ENCODE data around the gene GTF2IRD1. TPM values are rescaled to one million over a fixed set of nuclear protein-coding genes. Genes with fewer than 3 reads are reported as not detected.

Gene GTF2IRD1
- total and polyA plus RNA-seq, 2 of the 13 experiments (the other 11 are each of a cell fraction or from before 2014, with no cell fraction given): 16.5 to 26.7 TPM

DNA sequence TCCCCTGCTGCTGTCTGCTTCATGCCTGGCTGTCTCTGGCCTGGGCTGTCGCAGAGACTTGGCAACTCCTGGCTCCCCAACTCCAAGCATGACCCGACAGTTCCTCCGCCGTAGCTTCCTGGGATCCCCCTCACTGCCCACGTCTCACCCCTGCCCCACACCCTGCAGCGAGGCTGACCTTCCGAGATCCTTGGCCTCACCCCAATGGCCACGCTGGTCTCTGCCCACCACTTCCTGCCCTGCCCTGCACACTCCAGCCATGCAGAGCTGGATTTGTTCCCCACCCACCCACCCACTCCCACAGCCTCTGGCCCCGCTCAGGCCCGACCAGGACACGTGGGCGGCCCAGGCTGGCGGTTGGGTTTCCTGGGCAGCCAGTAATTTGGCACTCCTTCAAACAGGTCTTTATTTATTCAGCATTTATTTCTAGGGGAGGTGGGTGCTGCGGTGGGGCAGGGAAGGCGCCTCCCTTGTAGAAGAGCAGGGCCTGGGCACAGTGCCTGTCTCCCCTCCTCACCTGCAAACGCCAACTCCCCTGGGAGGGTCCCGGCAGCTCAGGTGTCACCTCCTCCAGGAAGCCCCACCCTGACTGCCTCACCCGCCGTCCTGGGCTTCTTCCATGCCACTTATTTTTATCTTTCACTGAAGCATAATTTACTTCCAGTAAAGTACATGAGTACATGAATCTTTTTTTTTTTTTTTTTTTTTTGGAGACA is 25.5 kb downstream of the GTF2IRD1 start:
- TF ChIP-seq AGO2 (optimal IDR thresholded peaks at IDR 0.05; ENCODE audit: low read depth, low read length): peak; percentile 25
- no peak for TF ChIP-seq ZNF432 (CRISPR knock-in tag; IDR thresholded peaks at IDR 0.05; ENCODE audit: borderline replicate concordance)
- TF ChIP-seq KLF16 (CRISPR knock-in tag; IDR thresholded peaks at IDR 0.05): no peak
- TF ChIP-seq ZNF256 (CRISPR knock-in tag; conservative IDR thresholded peaks at IDR 0.05): no peak
- TF ChIP-seq, protein P1, sequence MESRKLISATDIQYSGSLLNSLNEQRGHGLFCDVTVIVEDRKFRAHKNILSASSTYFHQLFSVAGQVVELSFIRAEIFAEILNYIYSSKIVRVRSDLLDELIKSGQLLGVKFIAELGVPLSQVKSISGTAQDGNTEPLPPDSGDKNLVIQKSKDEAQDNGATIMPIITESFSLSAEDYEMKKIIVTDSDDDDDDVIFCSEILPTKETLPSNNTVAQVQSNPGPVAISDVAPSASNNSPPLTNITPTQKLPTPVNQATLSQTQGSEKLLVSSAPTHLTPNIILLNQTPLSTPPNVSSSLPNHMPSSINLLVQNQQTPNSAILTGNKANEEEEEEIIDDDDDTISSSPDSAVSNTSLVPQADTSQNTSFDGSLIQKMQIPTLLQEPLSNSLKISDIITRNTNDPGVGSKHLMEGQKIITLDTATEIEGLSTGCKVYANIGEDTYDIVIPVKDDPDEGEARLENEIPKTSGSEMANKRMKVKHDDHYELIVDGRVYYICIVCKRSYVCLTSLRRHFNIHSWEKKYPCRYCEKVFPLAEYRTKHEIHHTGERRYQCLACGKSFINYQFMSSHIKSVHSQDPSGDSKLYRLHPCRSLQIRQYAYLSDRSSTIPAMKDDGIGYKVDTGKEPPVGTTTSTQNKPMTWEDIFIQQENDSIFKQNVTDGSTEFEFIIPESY (CRISPR knock-in tag; IDR thresholded peaks at IDR 0.05): 0 out of 2 replicates have a peak, but pooled peaks have one; percentile 14
- Histone ChIP-seq H3K4me3 (replicated peaks in 1 of 3; ENCODE audit: insufficient read depth in 1 of 3, low read depth in 2 of 3, low read length in 3 of 3) (no peak overlapping the region), H3K9ac (ENCODE audit: insufficient read depth, low read depth, low read length) (no peak overlapping the region), H3K36me3 (replicated peaks in 1 of 2; ENCODE audit: control insufficient read depth in 1 of 2, insufficient read depth in 2 of 2, low read length in 2 of 2) (peaks cover 2% of the 10 kb centered on the region in 2 experiments; a peak in 1 of 5 replicates), H3K79me2 (ENCODE audit: insufficient read depth, low read length) (peaks cover 25% of the 10 kb centered on the region), H3K4me1 (ENCODE audit: insufficient read depth, low read length) (peaks cover 55% of the 10 kb centered on the region), H3K27ac (ENCODE audit: extremely low read length, insufficient read depth, low read length) (no peak overlapping the region), H2AFZ (ENCODE audit: low read length) (no peak overlapping the region), H3K4me2 (ENCODE audit: low read depth, low read length) (no peak overlapping the region), H3K9me3 (ENCODE audit: low read length) (no peaks in the 10 kb centered on the region), H4K20me1 (ENCODE audit: insufficient read depth, low read length) (peaks cover 9% of the 10 kb centered on the region), H3K27me3 (ENCODE audit: control insufficient read depth in 1 of 2, insufficient read depth in 2 of 2, low read length in 2 of 2) (no peaks in the 10 kb centered on the region)
- CTCF ChIA-PET (ENCODE audit: low intra/inter-chr PET ratio, low total read pairs): no interaction called here
- intact Hi-C loops (cut with micrococcal nuclease; ENCODE audit: unreplicated experiment) (no loop called here), in situ Hi-C loops (cut with HindIII; ENCODE audit: extremely low pct_ligation_motif_present, low pct_unique_long_range_greater_than_20kb) (no loop called here)
- BruUV-seq (replicated peaks): no TSS peak
- 89% methylated on average over 18 of the region's 19 CpGs for WGBS (ENCODE audit: low lambda C conversion rate)
- FAIRE-seq (no peak), ATAC-seq (no peak), DNase-seq (ENCODE audit: low spot score) (no peak)
- POLR2A ChIA-PET: interaction anchor here (0.7 kb wide), 1 partner anchor 9 kb away, joined by 5 read pairs; no protein-coding TSS in a partner anchor
